ENCODE measurements around the gene RCOR1. TPM values are rescaled to one million over a fixed set of nuclear protein-coding genes. Genes with fewer than 3 reads are reported as not detected.
A peak's percentile ranks its signal among the peaks of the same experiment; 100 is the strongest.
"Not testable (repeated sequence)": the region's sequence is repeated elsewhere in the genome, so short reads cannot be mapped to it uniquely, and the experiment has no call there.

RCOR1 gene
- polyA plus RNA-seq (2013, experiment 1 of 2; ENCODE audit: insufficient read length): 22.8 TPM
- 22.6 TPM for polyA plus RNA-seq (2013, experiment 2 of 2; ENCODE audit: insufficient read length)

DNA sequence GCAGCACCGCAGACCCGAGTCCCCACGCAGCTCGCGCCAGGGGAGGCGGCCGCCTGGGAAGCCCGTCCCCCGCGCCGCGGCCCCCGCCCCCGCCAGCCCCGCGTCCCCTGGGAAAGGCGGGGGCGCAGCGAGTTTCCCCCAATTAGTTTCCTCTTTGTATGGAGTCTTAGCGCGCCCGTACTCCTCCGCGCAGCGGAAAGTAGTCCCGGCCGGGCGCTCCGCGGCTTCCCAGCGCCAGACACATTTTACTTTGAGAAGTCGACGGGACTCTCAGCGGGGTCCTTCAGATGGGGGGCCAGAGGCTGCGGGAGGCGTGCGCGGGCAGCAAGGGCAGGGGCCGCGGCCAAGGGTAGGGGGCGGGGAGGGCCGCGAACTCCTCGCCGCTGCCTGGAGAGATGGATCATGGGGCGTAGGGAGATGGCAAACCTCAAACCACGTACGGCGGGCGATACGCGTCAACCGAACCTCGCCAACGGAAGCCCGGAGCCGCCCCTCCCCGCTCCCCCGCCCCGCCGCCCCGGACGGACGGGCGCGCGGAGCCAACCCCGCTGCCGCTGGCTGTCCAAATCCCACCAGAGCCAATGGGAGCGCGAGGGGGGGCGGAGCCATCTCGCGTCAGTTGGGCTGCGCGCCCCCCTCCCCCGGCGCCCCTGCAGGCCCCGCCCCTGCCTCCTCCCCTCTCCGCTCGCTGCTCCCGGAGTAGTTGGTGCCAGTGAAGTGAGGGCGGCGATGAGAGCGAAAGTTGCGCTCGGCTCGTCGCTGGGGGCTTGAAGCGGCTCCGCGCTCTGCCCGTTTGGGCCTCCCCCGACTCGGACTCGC, at the start of gene RCOR1:
RCOR1 (plus strand) TSS at position 706 of the 819 bp plus-strand sequence. CDS start 238 bp downstream, outside the sequence.
- DNase-seq: peak; percentile 99

DNA sequence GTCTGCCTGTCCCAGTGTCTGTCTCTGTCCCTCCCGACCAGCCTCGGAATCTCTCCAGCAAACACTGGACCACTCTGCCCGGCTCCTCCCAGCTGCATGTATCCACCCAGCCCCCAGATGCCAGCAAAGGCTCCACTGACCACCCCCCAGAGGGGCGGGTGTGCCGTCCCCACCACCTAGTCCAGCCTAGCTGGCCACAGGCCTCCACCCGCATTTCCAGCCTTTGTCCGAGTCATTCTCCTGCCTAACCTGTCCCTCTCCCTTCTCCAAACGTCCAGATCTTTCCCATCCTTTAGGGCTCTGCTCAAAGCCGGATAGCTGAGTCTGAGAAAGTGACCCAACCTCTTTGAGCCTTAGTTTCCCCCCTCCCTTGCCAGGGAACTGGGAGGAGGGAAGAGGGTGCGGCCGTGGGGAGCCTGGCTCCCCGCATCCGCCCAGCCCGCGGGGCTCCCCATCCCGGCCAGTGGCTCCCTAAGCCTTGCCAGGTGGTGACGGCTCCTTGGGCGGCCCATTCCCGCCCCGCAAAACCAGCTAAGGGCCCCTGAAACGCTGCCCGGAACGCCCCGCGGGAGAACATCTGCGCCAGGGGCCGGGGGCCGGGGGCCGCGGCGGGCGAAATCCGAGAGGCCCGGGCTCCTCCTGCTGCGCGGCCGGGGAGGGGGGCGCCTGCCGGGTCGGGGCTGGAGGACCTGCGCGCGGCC, 48.3 kb upstream of the RCOR1 start:
- DNase-seq: no peak

DNA sequence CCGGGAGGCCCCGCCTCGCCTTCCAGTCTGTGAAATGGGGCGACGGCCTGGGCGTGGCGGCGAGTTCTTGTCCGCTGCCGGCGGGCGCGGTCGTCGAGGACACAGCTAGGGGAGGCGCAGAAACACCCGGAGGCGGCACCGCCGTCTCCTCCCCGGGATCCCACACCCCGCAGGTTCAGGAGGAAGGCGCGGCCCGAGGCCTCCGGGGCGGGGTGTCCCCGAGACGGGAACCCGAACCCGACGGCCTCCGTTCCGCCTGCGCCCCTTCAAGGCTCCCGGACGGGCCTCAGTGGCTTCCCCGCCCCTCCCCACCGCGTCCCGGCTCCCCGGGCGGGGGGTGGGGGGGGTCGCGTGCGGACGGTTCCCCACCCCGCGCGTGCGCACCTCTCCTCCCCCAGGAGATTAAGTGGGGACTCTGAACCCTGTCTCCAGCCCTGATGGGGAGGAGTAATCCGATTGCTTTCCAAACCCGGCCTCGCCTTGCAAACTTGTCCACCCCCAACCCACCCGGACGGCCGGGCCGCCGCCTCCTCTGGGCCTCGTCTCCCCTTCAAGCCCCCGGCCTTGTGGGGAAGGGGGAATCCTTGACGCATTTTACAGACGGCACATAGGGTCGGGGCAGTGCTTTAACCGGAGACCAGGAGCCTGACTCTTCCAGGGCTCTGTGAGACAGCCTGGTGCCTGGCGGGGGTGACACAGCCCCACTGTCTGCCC, 47.5 kb upstream of the RCOR1 start:
- no peak for DNase-seq

DNA sequence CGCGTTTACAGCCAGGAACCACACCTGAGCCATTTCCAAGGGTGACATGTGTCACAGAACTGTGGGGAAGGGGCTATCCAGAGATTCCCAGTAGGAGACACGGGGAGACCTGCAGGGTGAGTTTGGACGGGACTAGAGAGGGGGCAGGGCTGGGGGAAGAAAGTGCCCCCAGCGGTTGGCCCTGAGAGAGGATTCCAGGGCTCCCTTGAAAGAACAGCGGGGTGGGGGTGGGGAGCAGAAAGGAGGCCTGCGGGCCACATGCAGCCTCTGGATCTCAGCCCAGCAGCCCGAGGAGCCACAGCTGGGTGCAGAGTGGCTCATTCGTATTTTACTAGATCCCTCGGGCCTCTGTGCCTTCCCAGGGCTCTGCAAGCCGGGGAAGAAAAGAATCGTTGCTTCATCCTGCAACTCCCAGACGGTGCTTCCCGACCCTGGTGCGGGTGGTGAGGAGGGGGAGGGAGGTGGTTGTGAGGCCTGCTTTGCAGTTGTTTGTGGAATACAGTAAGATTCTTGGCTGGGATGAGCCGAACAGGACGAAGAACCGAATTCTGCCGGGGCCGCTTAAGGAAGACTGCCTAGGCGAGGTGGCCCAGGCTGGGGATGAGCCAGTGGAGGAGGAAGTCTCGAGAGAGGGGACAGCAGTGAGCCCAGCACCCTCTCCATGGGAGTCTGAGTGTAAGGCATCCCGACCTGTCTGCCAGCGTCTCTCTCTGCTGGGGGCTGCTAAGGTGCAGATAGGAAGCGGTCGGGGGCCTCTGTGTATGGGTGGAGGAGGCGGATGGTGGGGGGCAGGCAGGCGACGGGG, 46.8 kb upstream of the RCOR1 start:
- peak; percentile 62 for DNase-seq

DNA sequence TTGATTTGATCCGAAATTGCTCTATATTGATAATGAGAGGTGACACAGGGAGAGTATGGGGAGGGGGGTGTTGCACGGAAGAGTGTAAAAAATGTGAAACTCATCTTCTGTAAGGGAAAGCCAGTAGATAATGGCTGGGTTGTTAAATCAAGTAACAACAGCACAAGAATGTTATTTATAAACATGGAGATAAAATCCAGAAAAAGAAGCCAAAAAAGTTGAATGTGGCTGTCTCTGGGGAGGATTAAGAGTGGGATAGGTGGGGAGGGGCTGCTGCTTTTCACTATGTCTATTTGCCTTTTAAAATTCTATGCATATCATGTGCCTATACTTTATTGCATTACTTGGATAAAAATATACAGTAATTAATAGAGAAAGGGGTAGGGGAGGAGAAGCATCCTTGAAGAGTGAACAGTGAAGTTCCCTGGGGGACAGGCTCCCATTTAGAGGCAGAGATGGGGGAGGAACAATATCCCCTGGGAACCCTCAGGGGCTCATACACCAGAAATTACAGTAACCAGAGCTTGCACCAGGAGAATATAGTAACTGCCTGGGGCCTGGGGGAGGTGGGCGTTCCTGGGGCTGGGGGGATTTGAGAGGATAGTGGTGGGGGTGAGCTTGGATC, 43.7 kb upstream of the RCOR1 start:
- DNase-seq: no peak

DNA sequence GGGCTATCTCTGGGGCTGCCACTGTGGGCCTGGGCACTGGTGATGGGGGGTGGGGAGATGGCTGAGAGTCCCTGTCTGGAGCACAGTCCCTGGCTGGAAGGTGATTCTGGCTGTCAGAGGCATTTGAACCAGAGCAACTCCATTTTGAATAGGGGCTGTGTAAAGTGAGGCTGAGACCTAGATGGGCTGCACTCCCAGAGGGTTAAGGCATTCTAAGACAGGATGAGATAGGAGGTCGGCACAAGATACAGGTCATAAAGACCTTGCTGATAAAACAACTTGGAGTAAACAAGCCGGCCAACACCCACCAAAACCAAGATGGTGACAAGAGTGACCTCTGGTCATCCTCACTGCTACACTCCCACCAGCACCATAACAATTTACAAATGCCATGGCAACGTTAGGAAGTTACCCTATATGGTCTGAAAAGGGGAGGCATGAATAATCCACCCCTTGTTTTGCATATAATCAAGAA, 41.5 kb upstream of the RCOR1 start:
- not testable (repeated sequence) for DNase-seq

DNA sequence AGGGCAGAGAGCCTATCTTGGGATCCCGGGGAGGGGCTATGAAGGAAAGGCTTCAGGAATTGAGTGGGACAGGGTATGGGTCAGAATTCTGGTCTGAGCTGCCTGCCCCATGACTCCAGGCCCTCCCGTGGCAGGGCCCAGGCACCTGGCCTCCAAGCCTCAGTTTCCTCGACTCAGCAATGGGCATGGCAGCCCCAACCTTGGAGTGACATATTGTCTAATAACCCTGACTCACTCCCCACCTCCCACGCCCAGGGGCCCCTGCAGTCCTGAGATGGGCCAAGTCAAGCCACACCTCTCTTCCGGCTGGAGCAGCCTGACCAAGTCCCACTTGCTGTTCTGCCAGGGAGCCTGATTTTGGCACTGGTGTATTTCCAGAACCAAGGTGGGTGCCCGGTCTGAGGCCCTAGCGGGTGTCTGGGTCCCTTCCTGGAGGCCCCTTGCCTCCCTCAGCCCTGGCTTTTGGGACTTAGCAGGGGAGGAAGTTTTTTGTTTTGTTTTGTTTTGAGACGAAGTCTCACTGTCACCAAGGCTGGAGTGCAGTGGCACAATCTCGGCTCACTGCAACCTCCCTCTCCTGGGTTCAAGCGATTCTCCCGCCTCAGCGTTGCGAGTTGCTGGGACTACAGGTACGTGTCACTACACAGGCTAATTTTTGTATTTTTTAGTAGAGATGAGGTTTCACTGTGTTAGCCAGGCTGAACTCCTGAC, 40.3 kb upstream of the RCOR1 start:
- no peak for DNase-seq

DNA sequence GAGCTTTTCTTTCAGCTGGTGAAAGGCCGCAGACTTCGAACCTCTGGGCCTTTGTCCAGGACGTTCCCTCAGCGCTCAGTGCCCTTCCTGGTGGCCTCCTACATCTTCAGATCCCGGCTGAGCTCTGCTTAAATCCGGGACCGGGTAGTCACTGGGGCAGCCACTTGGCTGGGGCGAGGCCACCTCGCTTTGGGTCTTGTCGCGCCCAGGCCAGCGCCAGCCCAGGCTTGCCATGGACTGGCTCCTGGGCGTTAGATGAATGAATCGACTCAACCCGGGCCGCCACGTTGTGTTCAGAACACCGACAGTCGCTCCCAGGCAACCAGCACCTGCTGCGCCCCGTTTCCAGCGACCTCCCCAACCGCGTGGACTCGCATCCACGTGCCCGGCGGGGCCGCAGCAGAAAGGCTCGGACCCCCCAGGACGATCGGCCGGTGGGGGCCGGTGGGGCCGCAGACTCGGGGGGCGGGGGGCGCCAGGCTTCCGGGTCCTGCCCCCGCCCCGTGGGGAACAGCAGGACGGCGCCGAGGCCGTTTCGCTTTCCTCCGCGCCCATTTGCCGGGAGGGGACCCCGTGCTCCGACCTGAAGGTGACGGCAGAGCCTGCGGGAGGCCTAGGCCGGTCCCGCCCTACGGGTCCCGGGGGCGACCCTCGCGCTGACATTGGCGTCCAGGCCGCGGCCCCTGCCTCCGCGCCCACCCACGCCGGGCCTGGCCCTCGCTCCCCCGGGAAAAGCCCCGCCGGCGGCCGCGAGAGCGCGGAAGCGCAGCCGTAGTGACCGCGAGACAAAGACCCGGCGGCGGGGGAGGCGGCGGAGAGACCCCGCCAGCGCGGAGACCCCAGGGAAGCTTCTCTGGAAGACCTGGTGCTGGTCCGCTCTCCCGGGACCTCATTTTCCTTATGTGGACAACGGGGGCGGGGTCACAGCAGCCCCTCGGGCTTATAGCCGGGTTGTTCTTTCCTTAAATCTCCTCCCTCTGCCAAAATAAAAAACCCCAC, 37.3 kb upstream of the RCOR1 start:
- DNase-seq: peak; percentile 42

DNA sequence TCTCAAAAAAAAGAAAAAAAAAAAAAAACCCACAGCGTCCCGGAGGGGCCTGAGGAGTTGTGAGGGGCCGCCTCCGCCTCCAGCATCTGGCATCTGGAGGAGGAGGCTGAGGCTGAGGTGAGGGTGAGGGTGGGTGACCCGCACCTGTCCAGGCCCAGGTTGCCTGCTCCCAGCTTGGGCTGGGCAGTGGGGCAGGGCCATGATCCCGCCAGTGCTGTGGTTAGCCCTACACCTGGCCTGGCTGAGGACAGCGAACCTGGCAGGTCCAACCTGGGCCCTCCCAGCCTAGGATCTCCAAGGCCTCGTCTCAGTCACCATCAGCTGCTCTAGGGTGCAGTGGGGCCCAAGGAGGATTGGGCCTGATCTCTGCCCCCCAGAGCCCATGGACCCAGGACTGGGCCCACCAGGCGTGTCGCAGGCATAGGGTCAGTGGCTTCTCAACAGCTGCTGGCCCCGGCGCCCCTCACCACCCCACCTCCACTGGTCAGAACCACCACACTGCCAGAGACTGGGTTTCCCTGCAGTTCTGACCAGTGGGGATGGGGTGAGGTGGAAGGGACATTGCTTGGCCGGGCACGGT, 36.3 kb upstream of the RCOR1 start:
- no peak for DNase-seq

DNA sequence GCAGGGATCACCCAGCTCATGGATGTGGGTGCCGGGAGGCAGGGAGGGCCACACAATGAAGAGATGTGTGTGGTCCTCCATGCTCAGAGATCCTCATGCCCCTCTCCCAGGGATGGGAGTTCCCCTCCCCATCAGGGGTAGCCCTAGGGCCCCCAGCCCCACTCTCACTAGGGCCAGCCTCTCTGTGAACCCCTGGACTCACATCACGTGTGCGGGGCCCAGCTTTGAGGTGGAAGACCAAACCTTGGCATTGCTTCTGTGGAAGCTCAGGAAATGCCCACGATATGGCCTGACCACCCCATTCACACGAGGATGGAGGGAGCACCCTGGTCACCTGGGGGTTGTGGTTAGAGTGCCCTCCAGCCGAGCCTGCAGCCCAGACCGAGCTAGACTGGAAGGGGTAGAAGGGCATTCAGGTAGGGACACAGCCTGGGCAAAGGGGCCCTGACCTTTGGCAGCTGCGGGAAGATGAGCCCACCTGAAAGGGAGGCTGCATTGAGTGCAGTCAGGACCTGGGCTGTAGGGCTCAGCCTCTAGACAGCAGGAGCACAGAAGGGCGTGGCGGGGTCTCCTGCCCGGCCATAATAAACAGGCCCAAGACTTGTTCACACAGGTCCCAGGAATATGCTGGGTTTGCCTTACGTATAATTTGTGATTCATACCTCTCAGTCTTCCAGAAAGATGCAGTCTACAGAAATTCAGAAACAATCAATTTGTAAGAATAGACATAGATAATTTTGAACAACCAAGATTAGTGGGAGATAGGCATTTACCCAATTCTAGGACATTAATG, 34.8 kb upstream of the RCOR1 start:
- no peak for DNase-seq

DNA sequence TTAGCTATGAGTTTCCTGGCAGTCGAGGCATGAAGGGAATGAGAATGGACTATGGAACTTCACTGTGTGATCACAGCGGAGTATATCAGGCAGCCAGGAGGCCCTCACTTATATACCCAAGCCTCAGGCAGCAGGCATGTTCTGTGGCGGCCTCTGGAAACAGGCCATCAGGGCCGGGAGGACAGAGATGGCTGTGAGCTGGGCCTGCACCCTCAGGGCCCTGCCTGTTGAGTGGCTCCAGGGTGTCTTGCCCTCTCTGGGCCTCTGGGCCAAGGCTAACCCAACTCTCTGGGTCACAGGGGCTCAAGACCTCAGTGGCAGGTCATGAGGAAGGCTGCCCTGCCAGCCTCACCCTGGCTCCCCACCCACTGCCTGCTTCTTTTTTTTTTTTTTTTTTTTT, 33.9 kb upstream of the RCOR1 start:
- DNase-seq: no peak

DNA sequence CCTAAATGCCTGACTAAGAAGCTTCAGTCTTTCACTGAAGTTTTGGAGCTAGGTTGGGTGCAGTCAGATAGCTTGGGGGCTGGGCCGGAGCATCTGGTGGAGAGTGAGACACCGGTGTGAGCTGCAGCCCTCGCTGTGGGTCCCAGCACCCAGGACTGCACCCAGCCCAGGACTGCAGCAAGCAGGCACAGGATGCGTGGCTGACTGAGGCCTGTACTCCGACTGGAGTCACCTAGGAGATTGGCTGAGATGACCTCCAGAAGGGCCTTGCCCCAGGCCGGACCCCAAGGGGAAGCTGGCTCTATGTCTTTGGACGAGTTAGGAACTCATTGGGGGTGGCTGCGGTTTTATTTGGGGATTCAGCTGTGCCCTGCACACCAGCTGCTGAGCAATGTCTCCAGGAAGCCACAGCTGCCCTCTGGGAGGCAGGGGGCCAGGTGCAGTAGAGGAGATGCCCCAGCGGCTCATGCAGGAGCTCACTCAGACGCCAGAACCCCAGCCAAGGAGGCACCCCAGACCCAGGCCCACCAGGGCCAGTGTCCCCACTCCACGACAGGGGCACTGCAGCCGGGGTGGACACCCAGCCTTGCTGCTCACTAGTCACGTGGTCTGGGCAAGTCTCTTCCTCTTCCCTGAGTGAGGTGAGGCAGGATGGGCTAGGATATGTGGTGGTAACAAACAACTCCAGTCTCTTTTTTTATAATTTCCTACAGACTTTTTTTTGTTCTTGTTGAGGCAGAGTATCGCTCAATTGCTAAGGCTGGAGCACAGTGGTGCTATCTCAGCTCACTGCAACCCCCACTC, 31.8 kb upstream of the RCOR1 start:
- no peak for DNase-seq

DNA sequence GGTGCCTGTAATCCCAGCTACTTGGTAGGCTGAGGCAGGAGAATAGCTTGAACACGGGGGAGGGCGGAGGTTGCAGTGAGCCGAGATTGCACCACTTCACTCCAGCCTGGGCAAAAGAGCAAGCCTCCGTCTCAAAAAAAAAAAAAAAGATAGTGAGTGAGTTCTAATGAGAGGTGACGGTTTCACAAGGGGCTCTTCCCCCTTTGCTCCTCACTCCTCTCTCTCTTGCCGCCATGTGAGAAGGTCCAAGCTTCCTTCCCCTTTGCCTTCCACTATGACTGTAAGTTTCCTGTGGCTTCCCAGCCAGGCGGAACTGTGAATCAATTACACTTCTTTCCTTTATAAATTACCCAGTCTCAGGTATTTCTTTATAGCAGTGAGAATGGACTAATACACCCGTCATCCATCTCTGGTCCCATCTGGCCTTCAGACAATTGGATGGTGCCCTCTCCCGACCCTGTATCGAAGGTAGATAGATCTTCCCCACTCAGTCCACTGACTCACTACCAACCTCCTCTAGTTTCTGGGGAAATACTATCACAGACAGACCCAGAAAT, 27.0 kb upstream of the RCOR1 start:
- DNase-seq: no peak

DNA sequence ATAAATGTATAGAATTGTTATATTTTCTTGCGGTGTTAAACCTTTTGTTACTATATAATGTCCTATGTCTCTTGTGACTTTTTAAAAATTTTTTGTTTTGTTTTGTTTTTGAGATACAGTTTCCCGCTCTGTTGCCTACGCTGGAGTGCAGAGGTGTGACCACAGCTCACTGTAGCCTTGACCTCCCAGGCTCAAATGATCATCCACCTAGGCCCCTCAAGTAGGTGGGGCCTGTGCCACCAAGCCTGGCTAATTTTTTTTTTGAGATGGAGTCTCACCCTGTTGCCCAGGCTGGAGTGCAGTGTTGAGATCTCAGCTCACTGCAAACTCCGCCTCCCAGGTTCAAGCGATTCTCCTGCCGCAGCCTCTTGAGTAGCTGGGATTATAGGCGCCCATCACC, 26.5 kb upstream of the RCOR1 start:
- DNase-seq: no peak

DNA sequence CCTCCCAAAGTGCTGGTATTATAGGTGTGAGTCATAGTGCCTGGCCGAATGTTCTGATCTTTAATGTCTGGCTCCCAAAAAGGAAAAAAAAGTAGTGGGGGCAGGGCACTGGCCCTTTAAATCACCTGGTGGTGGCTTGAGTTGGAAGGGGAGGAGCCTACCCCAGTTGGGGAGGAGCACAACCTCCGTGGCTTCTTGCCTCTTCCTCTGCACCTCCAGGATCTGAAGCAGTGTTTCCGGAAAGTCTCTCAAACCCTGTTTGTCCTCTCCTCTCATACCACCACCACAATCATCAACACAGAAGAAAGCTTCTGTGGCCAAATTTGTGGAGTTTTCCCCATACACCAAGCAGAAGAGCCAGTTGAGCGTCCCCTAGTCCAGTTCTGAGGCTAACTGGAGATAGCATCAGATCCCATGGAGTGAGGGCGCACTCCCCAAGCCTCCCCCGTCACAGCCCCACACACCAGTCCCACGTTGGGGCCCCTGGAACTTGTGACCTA, 24.3 kb upstream of the RCOR1 start:
- no peak for DNase-seq

DNA sequence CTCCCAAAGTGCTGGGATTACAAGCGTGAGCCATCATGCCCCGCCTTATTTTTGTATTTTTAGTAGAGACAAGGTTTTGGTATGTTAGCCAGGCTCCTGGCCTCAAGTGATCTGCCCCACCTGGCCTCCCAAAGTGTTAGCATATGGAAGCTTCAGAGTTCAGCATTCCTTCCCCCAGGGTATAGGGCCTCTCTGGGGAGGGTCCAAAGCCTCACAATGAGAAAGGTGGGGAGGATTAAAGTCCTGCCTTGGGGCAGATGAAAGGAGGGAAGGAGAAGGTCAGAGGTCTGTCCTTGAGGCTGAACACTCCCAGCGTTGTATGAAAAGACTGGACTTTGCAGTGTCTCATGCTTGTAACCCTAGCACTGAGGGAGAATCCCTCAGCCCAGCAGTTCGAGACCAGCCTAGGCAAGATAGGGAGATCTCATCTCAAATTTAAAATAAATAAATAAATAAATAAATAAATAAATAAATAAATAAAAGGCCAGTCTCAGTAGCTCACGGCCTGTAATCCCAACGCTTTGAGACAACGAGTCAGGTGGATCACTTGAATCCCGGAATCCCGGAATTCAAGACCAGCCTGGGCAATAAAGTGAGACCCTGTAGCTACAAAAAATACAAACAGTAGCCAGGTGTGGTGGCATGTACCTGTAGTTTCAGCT, 22.0 kb upstream of the RCOR1 start:
- DNase-seq: no peak
